OCI-LY7 (cell line): Measurements from ENCODE around the gene EPHA1. TPM values are rescaled to one million over a fixed set of nuclear protein-coding genes. Genes with fewer than 3 reads are reported as not detected.

Experiments used
- BruUV-seq: library from RNA; stranded (reverse); fragments of 400-500 nt; replicated peaks from 2 replicates; lab custom pipeline; 2021; lab: Mats Ljungman, UMichigan
- CTCF ChIA-PET: fragments of 300-600 bp; sonication (Branson Sonifier 250); formaldehyde crosslinking; loops from one replicate; lab custom pipeline; 2022; ENCODE audit warnings: antibody characterized with exemption; ENCODE audit not compliant: unreplicated experiment; lab: Charles Lee
- POLR2A ChIA-PET: fragments of 300-600 bp; sonication (Branson Sonifier 250); formaldehyde crosslinking; loops from one replicate; lab custom pipeline; 2022; ENCODE audit warnings: antibody characterized with exemption; lab: Charles Lee
- DNase-seq: peaks from one replicate; pipeline ENCODE4 v3.0.0-alpha.2; 2015; ENCODE audit warnings: low spot score
- H2AFZ ChIP-seq: fragments of 200-600 bp; sonication (generic), shearing (Covaris generic); 2 replicates; pipeline ENCODE4 v1.6.1; 2014; ENCODE audit warnings: mild to moderate bottlenecking, antibody characterized with exemption, low read length, moderate library complexity
- H3K27ac ChIP-seq: fragments of 200-600 bp; sonication (generic); 2 replicates; pipeline ENCODE4 v1.5.1; 2014; ENCODE audit warnings: mixed run types, low read depth, mild to moderate bottlenecking, moderate library complexity, low read length, inconsistent platforms; ENCODE audit not compliant: poor library complexity, severe bottlenecking
- H3K36me3 ChIP-seq: fragments of 200-600 bp; sonication (generic); 2 replicates; pipeline ENCODE4 v1.6.1; 2014; ENCODE audit warnings: mild to moderate bottlenecking, antibody characterized with exemption, low read length, moderate library complexity, mixed read lengths; ENCODE audit not compliant: insufficient read depth
- H3K4me1 ChIP-seq: fragments of 200-600 bp; sonication (generic); 2 replicates; pipeline ENCODE4 v1.5.1; 2014; ENCODE audit warnings: mild to moderate bottlenecking, low read length; ENCODE audit not compliant: insufficient read depth, poor library complexity, severe bottlenecking
- H3K4me2 ChIP-seq: fragments of 200-600 bp; sonication (generic); 2 replicates; pipeline ENCODE4 v1.6.1; 2014; ENCODE audit warnings: mild to moderate bottlenecking, low read length
- H3K4me3 ChIP-seq: fragments of 200-600 bp; sonication (generic); 2 replicates; pipeline ENCODE4 v1.5.1; 2014; ENCODE audit warnings: mild to moderate bottlenecking, low read depth, low read length; ENCODE audit not compliant: poor library complexity, severe bottlenecking
- H3K79me2 ChIP-seq: fragments of 200-600 bp; sonication (generic); 2 replicates; pipeline ENCODE4 v1.6.1; 2016; ENCODE audit warnings: low read depth, mild to moderate bottlenecking, low read length, moderate library complexity, mixed read lengths; ENCODE audit not compliant: insufficient read depth
- H3K9me2 ChIP-seq: fragments of 200-600 bp; sonication (generic); 2 replicates; pipeline ENCODE4 v1.6.1; 2016; ENCODE audit warnings: mild to moderate bottlenecking, low read length, mixed read lengths; ENCODE audit not compliant: insufficient read depth
- H3K9me3 ChIP-seq: fragments of 200-600 bp; sonication (generic); 2 replicates; pipeline ENCODE4 v1.6.1; 2014; ENCODE audit warnings: mild to moderate bottlenecking, mixed run types, low read length, mixed read lengths
- H4K20me1 ChIP-seq: fragments of 200-600 bp; sonication (generic); 2 replicates; pipeline ENCODE4 v1.6.1; 2014; ENCODE audit warnings: mild to moderate bottlenecking, antibody characterized with exemption, low read length, moderate library complexity, mixed read lengths; ENCODE audit not compliant: insufficient read depth
- CTCF ChIP-seq: fragments of 200-600 bp; sonication (generic); conservative IDR thresholded peaks from 2 replicates; pipeline ENCODE4 v1.5.1; 2014; ENCODE audit warnings: mild to moderate bottlenecking, antibody characterized with exemption, low read length, moderate library complexity, mixed read lengths
- EZH2phosphoT487 ChIP-seq: fragments of 200-600 bp; sonication (generic); IDR thresholded peaks from 2 replicates; pipeline ENCODE4 v1.6.1; 2018; ENCODE audit warnings: low read depth, borderline replicate concordance, mild to moderate bottlenecking, mixed run types, antibody characterized with exemption, low read length, moderate library complexity, mixed read lengths
- intact Hi-C: fragments of 100-400 bp; cut with micrococcal nuclease; formaldehyde crosslinking; loops from one replicate; pipeline ENCODE4 v1.10.0; 2022; ENCODE audit not compliant: unreplicated experiment
- total RNA-seq, 2 experiments: library from RNA; depleted of rRNA in 1 of 2; stranded (reverse); fragments of >200 nt in 1 of 2; shearing (Covaris generic) in 1 of 2; gene quantifications; 2 replicates each; pipeline ENCODE4 v1.2.3, GENCODE V29; 2014 to 2022

The EPHA1 gene
- total RNA-seq, 2 experiments from 2014 or later, result not detected

GRCh38 chr7:143388491-143389101, 20.1 kb downstream of the EPHA1 start:
- no peaks in the 10 kb centered on the region for H3K79me2 ChIP-seq
- no peak overlapping the region for H3K4me3 ChIP-seq
- POLR2A ChIA-PET, result no interaction called here
- intact Hi-C loops, result no loop called here
- no peak overlapping the region for H3K27ac ChIP-seq
- no peaks in the 10 kb centered on the region for H4K20me1 ChIP-seq
- H3K4me1 ChIP-seq, result no peaks in the 10 kb centered on the region
- H3K9me2 ChIP-seq, result no peaks in the 10 kb centered on the region
- no peaks in the 10 kb centered on the region for H3K9me3 ChIP-seq
- TF ChIP-seq EZH2phosphoT487 (no peak), CTCF (no peak)
- no TSS peak for BruUV-seq
- H2AFZ ChIP-seq, result no peak overlapping the region
- CTCF ChIA-PET, result no interaction called here
- DNase-seq, result no peak
- no peak overlapping the region for H3K4me2 ChIP-seq
- no peaks in the 10 kb centered on the region for H3K36me3 ChIP-seq

- H3K9me3 ChIP-seq, result no peaks in the 10 kb centered on the region
- H3K9me2 ChIP-seq, result no peaks in the 10 kb centered on the region
- H3K4me1 ChIP-seq, result no peaks in the 10 kb centered on the region
- ChIA-PET CTCF (interaction anchor here (0.5 kb wide), 1 partner anchor 519 kb away, joined by 3 read pairs; no protein-coding TSS in a partner anchor), POLR2A (no interaction called here)
- no peaks in the 10 kb centered on the region for H3K36me3 ChIP-seq
- DNase-seq, result no peak
- no peak for TF ChIP-seq EZH2phosphoT487
- BruUV-seq, result no TSS peak
- no peaks in the 10 kb centered on the region for H3K79me2 ChIP-seq
- intact Hi-C loops, result no loop called here
- no peaks in the 10 kb centered on the region for H4K20me1 ChIP-seq
- H2AFZ ChIP-seq, result no peak overlapping the region
- no peak overlapping the region for H3K4me3 ChIP-seq
- H3K4me2 ChIP-seq, result no peak overlapping the region
- no peak overlapping the region for H3K27ac ChIP-seq
These were observed 20.6 kb downstream of the EPHA1 start for GRCh38 chr7:143388051-143388450.

GRCh38 chr7:143387156-143387975, 21.3 kb downstream of the EPHA1 start:
- CTCF ChIA-PET, result interaction anchor here (0.5 kb wide), 1 partner anchor 519 kb away, joined by 3 read pairs; no protein-coding TSS in a partner anchor
- POLR2A ChIA-PET, result no interaction called here
- no peaks in the 10 kb centered on the region for H4K20me1 ChIP-seq
- BruUV-seq, result no TSS peak
- no peaks in the 10 kb centered on the region for H3K4me1 ChIP-seq
- no peak overlapping the region for H3K4me3 ChIP-seq
- no peaks in the 10 kb centered on the region for H3K79me2 ChIP-seq
- H3K4me2 ChIP-seq, result no peak overlapping the region
- no peak overlapping the region for H2AFZ ChIP-seq
- H3K27ac ChIP-seq, result no peak overlapping the region
- no peaks in the 10 kb centered on the region for H3K9me3 ChIP-seq
- DNase-seq, result no peak
- no peaks in the 10 kb centered on the region for H3K36me3 ChIP-seq
- no peak for TF ChIP-seq EZH2phosphoT487
- no peak; the same call in 1 of the 2 replicates for TF ChIP-seq CTCF
- no peaks in the 10 kb centered on the region for H3K9me2 ChIP-seq
- intact Hi-C loops, result no loop called here
